HL-60 (cell line): ENCODE results near the gene PRPF38B.

ENCODE experiments used
- CTCF ChIP-seq: IDR thresholded peaks from one replicate; pipeline ENCODE4 v1.5.1; 2011; ENCODE audit warnings: low read length, control low read depth, inconsistent platforms; ENCODE audit not compliant: insufficient read depth
- GABPA ChIP-seq: IDR thresholded peaks from 2 replicates; pipeline ENCODE4 v1.6.1; 2012; ENCODE audit warnings: low read depth
- POLR2AphosphoS5 ChIP-seq: IDR thresholded peaks from 2 replicates; pipeline ENCODE4 v1.6.1; 2012; ENCODE audit warnings: low read depth
- REST ChIP-seq: IDR thresholded peaks from 2 replicates; pipeline ENCODE4 v1.6.1; 2012; ENCODE audit warnings: low read depth; ENCODE audit not compliant: insufficient replicate concordance
- SPI1 ChIP-seq: IDR thresholded peaks from 2 replicates; pipeline ENCODE4 v1.6.1; 2012; ENCODE audit warnings: low read depth, mild to moderate bottlenecking, borderline replicate concordance

- TF ChIP-seq POLR2AphosphoS5: no peak
- TF ChIP-seq CTCF: no peak
- no peak for TF ChIP-seq REST
- no peak for TF ChIP-seq GABPA
- no peak for TF ChIP-seq SPI1
Measured at GRCh38 chr1:108645564-108646184, 46.4 kb upstream of the PRPF38B start.
